Hematopoietic multipotent progenitor cell treated with erythropoietin and hydrocortisone succinate and interleukin-3 and kit ligand, for 17 days (in vitro differentiated cells): Measurements from ENCODE around the gene PCCA.
"Not testable (repeated sequence)": the region's sequence is repeated elsewhere in the genome, so short reads cannot be mapped to it uniquely, and the experiment has no call there.

Source experiments
- DNase-seq: peaks from one replicate; pipeline ENCODE4 v3.0.0-alpha.2; 2015; ENCODE audit warnings: low spot score

The PCCA gene

GRCh38 chr13:100510208-100510957 lies 421.5 kb downstream of the PCCA start:
- no peak for DNase-seq

- DNase-seq, result no peak
Measured at GRCh38 chr13:100511466-100511865, 422.6 kb downstream of the PCCA start.

GRCh38 chr13:100512422-100512821 lies 423.5 kb downstream of the PCCA start:
- DNase-seq, result no peak

- DNase-seq, result no peak
Measured at GRCh38 chr13:100513171-100513570, 424.3 kb downstream of the PCCA start.

GRCh38 chr13:100513987-100514670 lies 425.2 kb downstream of the PCCA start:
- DNase-seq, result no peak

- peak; percentile 35 for DNase-seq
Measured at GRCh38 chr13:100514788-100515409, 426.0 kb downstream of the PCCA start.

GRCh38 chr13:100515410-100515800 lies 426.5 kb downstream of the PCCA start:
- DNase-seq, result no peak

- DNase-seq, result no peak
Measured at GRCh38 chr13:100517135-100517534, 428.2 kb downstream of the PCCA start.

- no peak for DNase-seq
Measured at GRCh38 chr13:100517728-100518127, 428.8 kb downstream of the PCCA start.

- DNase-seq, result no peak
Measured at GRCh38 chr13:100518394-100519062, 429.6 kb downstream of the PCCA start.

- DNase-seq, result no peak
Measured at GRCh38 chr13:100519626-100520025, 430.7 kb downstream of the PCCA start.

GRCh38 chr13:100520936-100521850 lies 432.3 kb downstream of the PCCA start:
- DNase-seq, result no peak

GRCh38 chr13:100521851-100522617 lies 433.1 kb downstream of the PCCA start:
- DNase-seq, result no peak

GRCh38 chr13:100522618-100523309 lies 433.9 kb downstream of the PCCA start:
- DNase-seq, result no peak

GRCh38 chr13:100523411-100523810 lies 434.5 kb downstream of the PCCA start:
- DNase-seq, result no peak

GRCh38 chr13:100523981-100524386 lies 435.1 kb downstream of the PCCA start:
- no peak for DNase-seq

- DNase-seq, result not testable (repeated sequence)
Measured at GRCh38 chr13:100524688-100525087, 435.8 kb downstream of the PCCA start.

- DNase-seq, result no peak
Measured at GRCh38 chr13:100525453-100526317, 436.8 kb downstream of the PCCA start.
